Mesendoderm (in vitro differentiated cells): Measurements from ENCODE around the gene FAM72C. TPM values are rescaled to one million over a fixed set of nuclear protein-coding genes. Genes with fewer than 3 reads are reported as not detected.
"Not testable (repeated sequence)": the region's sequence is repeated elsewhere in the genome, so short reads cannot be mapped to it uniquely, and the experiment has no call there.

Experiments
- DNase-seq: peaks from one replicate; pipeline ENCODE4 v3.0.0; 2013
- H2AK5ac ChIP-seq: 2 replicates; pipeline ENCODE4 v1.6.1; 2013; ENCODE audit warnings: low read length, inconsistent platforms
- H2BK120ac ChIP-seq: 2 replicates; pipeline ENCODE4 v1.6.1; 2013; ENCODE audit warnings: low read depth, mild to moderate bottlenecking, low read length, moderate library complexity, mixed read lengths
- H2BK15ac ChIP-seq: replicated peaks from 2 replicates; pipeline ENCODE4 v1.6.1; 2013; ENCODE audit warnings: low read depth, mild to moderate bottlenecking, moderate library complexity
- H2BK5ac ChIP-seq: 2 replicates; pipeline ENCODE4 v1.6.1; 2013; ENCODE audit warnings: low read length, inconsistent platforms
- H3K18ac ChIP-seq: 2 replicates; pipeline ENCODE4 v1.6.1; 2013; ENCODE audit warnings: mild to moderate bottlenecking, low read length, mixed read lengths
- H3K23ac ChIP-seq: one replicate; pipeline ENCODE4 v1.6.1; 2013; ENCODE audit warnings: low read length
- H3K27ac ChIP-seq: 2 replicates; pipeline ENCODE4 v1.5.1; 2013; ENCODE audit warnings: low read depth, mild to moderate bottlenecking, inconsistent platforms, low read length, moderate library complexity
- H3K27me3 ChIP-seq: 2 replicates; pipeline ENCODE4 v1.6.1; 2013; ENCODE audit warnings: low read length, control low read depth, mild to moderate bottlenecking, inconsistent platforms; ENCODE audit not compliant: insufficient read depth, poor library complexity
- H3K36me3 ChIP-seq: 2 replicates; pipeline ENCODE4 v1.6.1; 2013; ENCODE audit warnings: low read length, inconsistent platforms; ENCODE audit not compliant: control insufficient read depth, insufficient read depth
- H3K4ac ChIP-seq: one replicate; pipeline ENCODE4 v1.6.1; 2013; ENCODE audit warnings: low read depth, mild to moderate bottlenecking, low read length, moderate library complexity
- H3K4me1 ChIP-seq: 2 replicates; pipeline ENCODE4 v1.6.1; 2013; ENCODE audit warnings: low read depth, low read length, inconsistent platforms; ENCODE audit not compliant: control insufficient read depth
- H3K4me2 ChIP-seq: 2 replicates; pipeline ENCODE4 v1.6.1; 2013; ENCODE audit warnings: low read length
- H3K4me3 ChIP-seq: 2 replicates; pipeline ENCODE4 v1.5.1; 2013; ENCODE audit warnings: mild to moderate bottlenecking, low read length
- H3K56ac ChIP-seq: one replicate; pipeline ENCODE4 v1.6.1; 2013; ENCODE audit warnings: low read length
- H3K79me1 ChIP-seq: 2 replicates; pipeline ENCODE4 v1.6.1; 2013; ENCODE audit warnings: low read length, inconsistent platforms
- H3K79me2 ChIP-seq: 2 replicates; pipeline ENCODE4 v1.6.1; 2013; ENCODE audit warnings: mild to moderate bottlenecking, low read length; ENCODE audit not compliant: control insufficient read depth, insufficient read depth
- H3K9ac ChIP-seq: 2 replicates; pipeline ENCODE4 v1.6.1; 2013; ENCODE audit warnings: low read length, inconsistent platforms
- H4K5ac ChIP-seq: one replicate; pipeline ENCODE4 v1.6.1; 2013; ENCODE audit warnings: low read length
- H4K8ac ChIP-seq: one replicate; pipeline ENCODE4 v1.6.1; 2013; ENCODE audit warnings: low read depth, mild to moderate bottlenecking, control low read depth, low read length, moderate library complexity
- WGBS: extraction: QIAGEN DNeasy Blood & Tissue Kit; methylation state at CpG from one replicate; pipeline ENCODE4 v1.1.7; 2013; ENCODE audit warnings: low lambda C conversion rate, missing lambda C conversion rate; ENCODE audit not compliant: insufficient coverage; ENCODE audit errors: extremely low coverage; 5-methylcytosine and 5-hydroxymethylcytosine counted together
- small RNA-seq: library from polyadenylated mRNA; stranded (forward); fragments of <200 nt; extraction: miRNeasy Mini kit (QIAGEN cat#:217004); gene quantifications from one replicate; pipeline ENCODE3, GENCODE V24; 2013; ENCODE audit not compliant: insufficient read depth

FAM72C gene

GRCh38 chr1:143913705-143914104, 58.1 kb downstream of the FAM72C start:
- not testable (repeated sequence) for H2BK15ac ChIP-seq, DNase-seq, H3K4me2 ChIP-seq, H4K8ac ChIP-seq, H4K5ac ChIP-seq, H3K9ac ChIP-seq, H3K4me1 ChIP-seq, H3K4me3 ChIP-seq, H2BK5ac ChIP-seq, H3K4ac ChIP-seq, H2AK5ac ChIP-seq, H3K27me3 ChIP-seq, H3K56ac ChIP-seq, H2BK120ac ChIP-seq, H3K79me1 ChIP-seq, H3K27ac ChIP-seq, H3K79me2 ChIP-seq, H3K36me3 ChIP-seq, H3K18ac ChIP-seq, H3K23ac ChIP-seq
- WGBS, result no CpG with 5 or more reads among the region's 7 CpGs

Small RNAs within 50 kb of the gene (small RNA-seq; reads per million reads assigned to genes)
- gene HIST2H3PS2, result not detected
